HepG2 (cell line): Measurements from ENCODE around the gene PBX2. TPM values are rescaled to one million over a fixed set of nuclear protein-coding genes. Genes with fewer than 3 reads are reported as not detected.
A peak's percentile ranks its signal among the peaks of the same experiment; 100 is the strongest.

Experiments used
- KDM2A ChIP-seq: sonication (generic); formaldehyde crosslinking; IDR thresholded peaks from 2 replicates; pipeline ENCODE4 v1.4.0; 2020; ENCODE audit warnings: low read depth, missing genetic modification reagents, borderline replicate concordance
- POLR2AphosphoS5 ChIP-seq: IDR thresholded peaks from 2 replicates; pipeline ENCODE4 v1.6.1; 2012; ENCODE audit warnings: low read depth, low read length
- RAD21 ChIP-seq: fragments of 450-650 bp; formaldehyde crosslinking; IDR thresholded peaks from 2 replicates; pipeline ENCODE4 v1.5.0; 2020; ENCODE audit warnings: mild to moderate bottlenecking
- SRSF9 ChIP-seq: fragments of 200-400 bp; formaldehyde crosslinking; IDR thresholded peaks from 2 replicates; pipeline ENCODE4 v1.6.1; 2018; ENCODE audit warnings: borderline replicate concordance, mild to moderate bottlenecking, low read depth, low read length; ENCODE audit not compliant: insufficient read depth, poor library complexity, severe bottlenecking
- TARDBP ChIP-seq: sonication (generic); formaldehyde crosslinking; IDR thresholded peaks from 2 replicates; pipeline ENCODE4 v1.8.0; 2022; ENCODE audit warnings: mild to moderate bottlenecking, missing genetic modification reagents
- ZKSCAN5 ChIP-seq: sonication (generic); formaldehyde crosslinking; IDR thresholded peaks from 2 replicates; pipeline ENCODE4 v1.5.1; 2020; ENCODE audit warnings: mild to moderate bottlenecking, missing genetic modification reagents
- ZNF382 ChIP-seq: sonication (generic); formaldehyde crosslinking; IDR thresholded peaks from 2 replicates; pipeline ENCODE4 v1.5.0; 2020; ENCODE audit warnings: missing genetic modification reagents, mild to moderate bottlenecking, borderline replicate concordance
- ZNF451 ChIP-seq: sonication (generic); formaldehyde crosslinking; IDR thresholded peaks from 2 replicates; pipeline ENCODE4 v1.5.0; 2020; ENCODE audit warnings: mild to moderate bottlenecking, missing genetic modification reagents
- ZSCAN25 ChIP-seq: sonication (generic); formaldehyde crosslinking; IDR thresholded peaks from 2 replicates; pipeline ENCODE4 v1.8.0; 2022; ENCODE audit warnings: mild to moderate bottlenecking, missing genetic modification reagents
- polyA plus RNA-seq, 8 experiments: library from polyadenylated mRNA; depleted of rRNA in 3 of 8; stranded (reverse) in 7 of 8; unstranded in 1 of 8; fragments of >200 nt; fragmentation: Illumina TruSeq in 4 of 8; extraction: Trizol in 4 of 8; gene quantifications; 2 replicates each; pipeline versions ENCODE4 v1.2.1 to v1.2.3, GENCODE V29; 2011 to 2016; ENCODE audit warnings: low read depth in 4 of 8, missing spikeins in 1 of 8, mixed read lengths in 1 of 8; ENCODE audit not compliant: insufficient read depth in 1 of 8
- total RNA-seq, 5 experiments: library from RNA; depleted of rRNA; stranded (reverse); fragments of >200 nt; fragmentation: Illumina TruSeq; extraction: Trizol; gene quantifications; 2 replicates each; pipeline ENCODE4 v1.2.3, GENCODE V29; 2016; ENCODE audit warnings: low read depth in 1 of 5
- TF ChIP-seq, protein P1 (sequence below): sonication (generic); formaldehyde crosslinking; IDR thresholded peaks from 2 replicates; pipeline ENCODE4 v1.4.0; 2020; ENCODE audit warnings: missing genetic modification reagents, borderline replicate concordance
- TF ChIP-seq, protein P2 (sequence below): sonication (generic); formaldehyde crosslinking; IDR thresholded peaks from 2 replicates; pipeline ENCODE4 v1.4.0; 2020; ENCODE audit warnings: missing genetic modification reagents, borderline replicate concordance
- TF ChIP-seq, protein P3 (sequence below): IDR thresholded peaks from 2 replicates; pipeline ENCODE4 v1.6.1; 2016; ENCODE audit warnings: low read depth

The PBX2 gene
- total and polyA plus RNA-seq, 2 of the 13 experiments (the other 11 are each of a cell fraction or from before 2014, with no cell fraction given), result 42.3 to 77.8 TPM

DNA sequence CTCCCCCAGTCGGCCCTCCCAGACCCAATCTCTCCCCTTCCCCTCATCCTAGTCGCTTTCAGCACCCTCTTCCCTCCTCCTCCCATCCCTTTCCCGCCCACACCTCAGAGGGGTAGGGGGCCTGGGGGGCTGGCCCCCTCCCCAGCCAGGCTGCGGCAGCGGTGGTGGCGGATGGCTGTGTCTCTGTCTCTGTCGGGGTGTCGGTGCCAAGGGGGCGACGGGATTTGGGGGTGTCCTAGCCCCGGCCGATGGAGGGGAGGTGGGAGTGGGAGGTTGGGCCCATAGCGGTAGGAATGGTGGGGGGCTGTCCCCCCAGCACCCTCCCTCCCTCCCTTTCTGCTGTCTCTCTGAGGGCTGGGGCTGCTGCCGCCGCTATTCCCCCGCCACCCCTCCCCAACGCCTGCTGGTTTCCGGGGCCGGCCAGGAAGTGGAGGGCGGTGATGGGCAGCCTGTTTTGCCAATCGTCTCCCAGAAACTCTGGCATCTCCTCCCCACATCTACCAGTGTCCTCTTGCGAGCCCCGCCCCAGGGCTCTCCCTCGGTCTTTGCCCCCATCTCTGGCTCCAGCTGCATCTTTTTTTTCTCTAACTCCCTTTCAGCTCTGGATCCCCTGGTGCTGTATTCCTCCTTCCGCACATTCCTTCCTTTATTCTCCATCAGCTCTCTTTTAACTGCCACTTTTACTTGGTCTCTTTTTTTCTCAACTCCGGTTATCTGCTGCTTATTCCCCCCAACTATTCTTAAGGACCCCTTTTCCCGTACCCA lies 14.1 kb downstream of the PBX2 start, which contains the start of gene AGPAT1 (continued):
- TF ChIP-seq, protein P1, sequence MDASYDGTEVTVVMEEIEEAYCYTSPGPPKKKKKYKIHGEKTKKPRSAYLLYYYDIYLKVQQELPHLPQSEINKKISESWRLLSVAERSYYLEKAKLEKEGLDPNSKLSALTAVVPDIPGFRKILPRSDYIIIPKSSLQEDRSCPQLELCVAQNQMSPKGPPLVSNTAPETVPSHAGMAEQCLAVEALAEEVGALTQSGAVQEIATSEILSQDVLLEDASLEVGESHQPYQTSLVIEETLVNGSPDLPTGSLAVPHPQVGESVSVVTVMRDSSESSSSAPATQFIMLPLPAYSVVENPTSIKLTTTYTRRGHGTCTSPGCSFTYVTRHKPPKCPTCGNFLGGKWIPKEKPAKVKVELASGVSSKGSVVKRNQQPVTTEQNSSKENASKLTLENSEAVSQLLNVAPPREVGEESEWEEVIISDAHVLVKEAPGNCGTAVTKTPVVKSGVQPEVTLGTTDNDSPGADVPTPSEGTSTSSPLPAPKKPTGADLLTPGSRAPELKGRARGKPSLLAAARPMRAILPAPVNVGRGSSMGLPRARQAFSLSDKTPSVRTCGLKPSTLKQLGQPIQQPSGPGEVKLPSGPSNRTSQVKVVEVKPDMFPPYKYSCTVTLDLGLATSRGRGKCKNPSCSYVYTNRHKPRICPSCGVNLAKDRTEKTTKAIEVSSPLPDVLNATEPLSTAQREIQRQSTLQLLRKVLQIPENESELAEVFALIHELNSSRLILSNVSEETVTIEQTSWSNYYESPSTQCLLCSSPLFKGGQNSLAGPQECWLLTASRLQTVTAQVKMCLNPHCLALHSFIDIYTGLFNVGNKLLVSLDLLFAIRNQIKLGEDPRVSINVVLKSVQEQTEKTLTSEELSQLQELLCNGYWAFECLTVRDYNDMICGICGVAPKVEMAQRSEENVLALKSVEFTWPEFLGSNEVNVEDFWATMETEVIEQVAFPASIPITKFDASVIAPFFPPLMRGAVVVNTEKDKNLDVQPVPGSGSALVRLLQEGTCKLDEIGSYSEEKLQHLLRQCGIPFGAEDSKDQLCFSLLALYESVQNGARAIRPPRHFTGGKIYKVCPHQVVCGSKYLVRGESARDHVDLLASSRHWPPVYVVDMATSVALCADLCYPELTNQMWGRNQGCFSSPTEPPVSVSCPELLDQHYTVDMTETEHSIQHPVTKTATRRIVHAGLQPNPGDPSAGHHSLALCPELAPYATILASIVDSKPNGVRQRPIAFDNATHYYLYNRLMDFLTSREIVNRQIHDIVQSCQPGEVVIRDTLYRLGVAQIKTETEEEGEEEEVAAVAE (CRISPR knock-in tag), result peak; percentile 30; the same call in 1 of the 2 replicates
- TF ChIP-seq ZSCAN25 (CRISPR knock-in tag) (no peak; the same call in 1 of the 2 replicates), ZKSCAN5 (CRISPR knock-in tag) (no peak), SRSF9 (no peak), TARDBP (peak; percentile 45), ZNF382 (no peak), KDM2A (peak; percentile 15; the same call in 1 of the 2 replicates), POLR2AphosphoS5 (peak; percentile 91), RAD21 (CRISPR knock-in tag) (no peak; the same call in 1 of the 2 replicates), ZNF451 (CRISPR knock-in tag) (no peak)
- TF ChIP-seq, protein P2, sequence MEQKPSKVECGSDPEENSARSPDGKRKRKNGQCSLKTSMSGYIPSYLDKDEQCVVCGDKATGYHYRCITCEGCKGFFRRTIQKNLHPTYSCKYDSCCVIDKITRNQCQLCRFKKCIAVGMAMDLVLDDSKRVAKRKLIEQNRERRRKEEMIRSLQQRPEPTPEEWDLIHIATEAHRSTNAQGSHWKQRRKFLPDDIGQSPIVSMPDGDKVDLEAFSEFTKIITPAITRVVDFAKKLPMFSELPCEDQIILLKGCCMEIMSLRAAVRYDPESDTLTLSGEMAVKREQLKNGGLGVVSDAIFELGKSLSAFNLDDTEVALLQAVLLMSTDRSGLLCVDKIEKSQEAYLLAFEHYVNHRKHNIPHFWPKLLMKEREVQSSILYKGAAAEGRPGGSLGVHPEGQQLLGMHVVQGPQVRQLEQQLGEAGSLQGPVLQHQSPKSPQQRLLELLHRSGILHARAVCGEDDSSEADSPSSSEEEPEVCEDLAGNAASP (CRISPR knock-in tag), result no peak; the same call in 1 of the 2 replicates
- TF ChIP-seq, protein P3, sequence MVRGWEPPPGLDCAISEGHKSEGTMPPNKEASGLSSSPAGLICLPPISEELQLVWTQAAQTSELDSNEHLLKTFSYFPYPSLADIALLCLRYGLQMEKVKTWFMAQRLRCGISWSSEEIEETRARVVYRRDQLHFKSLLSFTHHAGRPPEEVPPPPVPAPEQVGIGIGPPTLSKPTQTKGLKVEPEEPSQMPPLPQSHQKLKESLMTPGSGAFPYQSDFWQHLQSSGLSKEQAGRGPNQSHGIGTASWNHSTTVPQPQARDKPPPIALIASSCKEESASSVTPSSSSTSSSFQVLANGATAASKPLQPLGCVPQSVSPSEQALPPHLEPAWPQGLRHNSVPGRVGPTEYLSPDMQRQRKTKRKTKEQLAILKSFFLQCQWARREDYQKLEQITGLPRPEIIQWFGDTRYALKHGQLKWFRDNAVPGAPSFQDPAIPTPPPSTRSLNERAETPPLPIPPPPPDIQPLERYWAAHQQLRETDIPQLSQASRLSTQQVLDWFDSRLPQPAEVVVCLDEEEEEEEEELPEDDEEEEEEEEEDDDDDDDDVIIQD (CRISPR knock-in tag), result no peak; the same call in 1 of the 2 replicates
